Left forelimb (tissue), 1 donor: ENCODE results near the gene DGKI.

Experiments used
- DNase-seq: peaks from one replicate; pipeline ENCODE4 v3.0.0-alpha.2; 2018; ENCODE audit warnings: low spot score

Gene DGKI

DNA sequence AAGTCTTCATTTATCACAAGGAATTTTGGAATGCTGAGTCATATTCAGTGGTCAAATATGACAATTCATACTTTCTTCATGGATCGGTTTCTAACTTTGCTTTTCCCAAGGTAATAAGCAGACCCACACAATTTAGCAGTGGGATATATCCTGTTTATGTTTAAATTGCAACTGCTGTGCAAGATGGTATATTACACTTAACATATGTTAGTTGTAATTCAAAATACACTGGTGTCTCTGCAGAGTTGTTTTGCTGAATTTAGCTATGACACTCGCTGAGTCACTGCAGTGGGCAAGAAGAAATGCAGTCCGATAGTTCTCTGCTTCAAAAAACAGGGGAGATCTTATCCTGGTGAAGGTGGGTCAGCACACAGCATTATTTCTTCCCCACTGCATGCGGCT lies 308.4 kb downstream of the DGKI start:
- no peak for DNase-seq

DNA sequence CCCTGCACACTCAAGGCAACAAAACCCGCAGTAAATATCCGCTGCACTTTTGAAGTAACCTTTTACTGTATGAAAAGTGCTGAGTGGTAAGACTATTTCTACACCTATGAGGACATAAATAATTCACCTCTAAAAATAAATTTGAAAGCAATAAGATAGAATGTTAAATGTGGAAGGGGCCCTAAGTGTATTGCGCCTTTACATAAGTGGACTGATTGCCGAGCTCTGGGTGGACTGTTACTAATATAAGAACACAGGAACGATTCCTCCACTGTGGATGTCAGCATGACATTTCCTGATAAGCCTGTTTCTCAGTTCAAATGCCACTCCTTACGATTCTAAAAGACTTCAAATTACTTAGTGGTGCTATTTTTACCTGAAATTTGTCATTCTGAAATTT lies 311.2 kb downstream of the DGKI start:
- DNase-seq: no peak

DNA sequence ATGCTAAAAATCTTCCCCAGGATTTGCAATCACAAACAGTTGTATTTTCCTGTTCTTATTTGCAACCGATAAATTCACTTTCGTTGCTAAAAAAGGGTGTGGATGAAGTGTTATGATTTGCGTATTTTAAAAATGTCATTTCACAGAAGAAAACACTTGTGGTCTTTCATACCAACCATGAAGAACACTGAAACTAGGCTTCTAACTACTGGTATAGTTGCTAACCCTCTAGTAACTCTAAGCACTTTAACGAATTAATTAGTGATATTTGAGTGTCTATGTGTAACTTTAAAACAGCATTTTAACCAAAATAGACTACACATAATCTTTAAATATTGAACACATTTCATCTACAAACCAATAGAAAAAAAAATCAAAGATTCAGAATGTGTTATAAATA lies 315.1 kb downstream of the DGKI start:
- DNase-seq: no peak

GRCh38 chr7:137527634-137528033 lies 319.1 kb downstream of the DGKI start:
- no peak for DNase-seq

DNA sequence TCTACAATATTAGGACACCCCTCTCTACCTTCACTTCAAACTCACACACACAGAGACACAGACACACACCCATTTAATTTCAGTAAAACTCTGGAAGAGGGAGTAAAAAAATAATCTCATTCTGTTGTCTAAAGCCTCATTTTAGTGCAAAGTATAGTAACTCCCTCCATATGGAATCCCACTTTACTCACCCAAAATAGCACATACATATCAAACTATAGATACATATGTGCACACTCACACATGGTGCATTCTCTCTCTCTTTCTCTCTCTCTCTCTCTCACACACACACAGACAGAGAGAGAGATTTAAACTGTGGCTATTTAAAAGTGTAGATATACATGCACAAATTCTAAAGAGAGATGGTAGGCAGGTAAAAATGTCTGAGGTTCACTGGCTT lies 323.6 kb downstream of the DGKI start:
- DNase-seq: no peak

GRCh38 chr7:137521451-137521850 lies 325.3 kb downstream of the DGKI start:
- no peak for DNase-seq

DNA sequence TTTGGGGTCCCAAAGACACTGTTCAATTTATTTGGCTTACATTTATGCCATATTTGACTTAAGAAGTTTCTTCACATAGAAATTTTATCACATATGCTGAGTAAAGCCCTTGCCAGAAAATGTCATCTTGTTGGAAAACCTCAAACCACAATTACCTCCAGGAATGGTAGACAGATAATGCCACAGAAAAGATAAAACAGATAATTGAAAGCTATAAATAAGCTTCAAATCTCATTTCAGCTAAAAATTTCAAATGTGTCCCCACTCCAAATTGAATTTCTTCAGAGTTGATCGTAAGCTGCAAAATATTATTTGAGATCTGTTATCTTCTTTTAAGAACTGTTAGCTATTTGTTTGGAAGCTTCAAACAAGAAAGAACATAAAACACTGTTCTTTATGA lies 326.8 kb downstream of the DGKI start:
- no peak for DNase-seq

GRCh38 chr7:137519181-137519691 lies 327.5 kb downstream of the DGKI start:
- DNase-seq: no peak

DNA sequence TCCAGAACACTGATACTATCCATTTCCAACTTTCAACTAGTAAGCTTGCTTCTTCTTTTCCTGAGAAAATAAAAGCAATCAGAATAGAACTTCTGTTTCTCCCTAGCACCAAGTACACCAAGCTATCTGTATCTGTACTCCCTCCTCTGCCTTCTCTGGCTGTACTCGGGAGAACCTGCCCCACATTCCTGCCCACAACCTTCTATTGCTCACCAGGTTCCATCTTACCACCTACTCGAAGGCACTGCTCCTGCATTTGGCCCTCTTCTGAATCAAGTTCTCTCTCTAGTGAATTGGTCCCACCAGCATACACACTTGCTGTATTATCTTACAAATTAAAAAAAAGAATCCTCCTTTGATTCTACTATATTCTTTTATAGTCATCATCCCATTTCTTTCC lies 333.7 kb downstream of the DGKI start:
- no peak for DNase-seq

GRCh38 chr7:137507096-137507495 lies 339.7 kb downstream of the DGKI start:
- DNase-seq: no peak

GRCh38 chr7:137506031-137506430 lies 340.7 kb downstream of the DGKI start:
- DNase-seq: no peak

GRCh38 chr7:137501562-137501961 lies 345.2 kb downstream of the DGKI start:
- DNase-seq: no peak

DNA sequence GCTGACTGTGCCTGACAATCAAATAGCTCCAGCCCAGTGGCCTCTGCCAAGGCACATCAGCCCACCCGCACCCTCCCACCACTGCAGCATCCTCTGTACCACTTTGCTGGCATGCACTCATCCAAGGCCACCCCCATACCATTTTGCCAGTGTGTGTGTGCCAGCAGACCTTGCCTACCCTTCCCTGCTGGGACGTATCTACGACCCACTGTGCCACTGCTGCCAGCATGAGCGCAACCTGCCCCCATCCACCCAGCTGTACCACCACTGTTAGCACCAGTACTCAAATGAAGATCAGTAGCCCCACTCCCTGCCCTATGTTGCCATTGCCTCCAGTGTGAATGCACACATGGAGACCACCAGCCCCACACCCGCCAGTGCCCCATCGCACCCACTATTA lies 353.9 kb downstream of the DGKI start:
- no peak for DNase-seq

DNA sequence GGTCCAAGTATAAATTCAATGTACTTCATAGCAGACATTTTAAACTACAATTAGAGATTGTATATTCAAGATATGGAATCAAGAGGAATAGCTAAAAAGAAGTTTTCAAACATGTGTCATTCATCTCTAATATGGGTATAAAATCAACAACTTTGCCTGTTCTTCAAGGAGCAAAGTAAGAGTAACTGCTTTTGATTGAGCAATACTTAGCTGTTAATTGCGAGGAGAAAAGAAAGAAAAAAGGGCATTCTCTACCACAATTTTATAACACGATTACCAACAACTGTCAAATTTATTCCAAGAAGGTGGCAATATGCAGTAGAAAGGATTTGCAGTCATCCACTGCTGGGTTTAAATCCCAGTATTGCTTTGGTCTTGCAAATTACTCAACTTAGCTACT lies 356.9 kb downstream of the DGKI start:
- DNase-seq: no peak

GRCh38 chr7:137488038-137488437 lies 358.7 kb downstream of the DGKI start:
- no peak for DNase-seq

- DNase-seq: no peak
Observed at GRCh38 chr7:137485818-137486217, 361.0 kb downstream of the DGKI start.

- no peak for DNase-seq
Observed at GRCh38 chr7:137484326-137484725, 362.4 kb downstream of the DGKI start.

DNA sequence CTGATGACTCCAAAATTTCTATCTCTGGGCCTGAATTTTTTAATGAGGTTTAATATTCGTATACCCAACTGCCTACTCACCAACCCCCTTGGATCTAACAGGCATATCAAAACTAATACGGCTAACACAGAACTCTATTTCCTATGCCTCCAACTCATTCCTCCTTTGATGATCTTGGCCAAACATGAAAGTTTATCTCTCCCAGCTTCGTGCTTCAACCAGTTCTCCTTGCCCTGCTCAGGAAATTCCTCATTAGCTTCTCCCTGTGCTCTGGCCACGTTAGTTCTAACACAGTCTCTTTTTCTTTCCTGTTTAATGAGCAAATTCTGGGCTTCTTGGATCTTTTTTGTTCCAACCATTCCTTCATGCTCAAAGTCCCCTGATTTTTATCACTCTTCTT lies 364.3 kb downstream of the DGKI start:
- no peak for DNase-seq

GRCh38 chr7:137480824-137481365 lies 365.9 kb downstream of the DGKI start:
- DNase-seq: no peak

DNA sequence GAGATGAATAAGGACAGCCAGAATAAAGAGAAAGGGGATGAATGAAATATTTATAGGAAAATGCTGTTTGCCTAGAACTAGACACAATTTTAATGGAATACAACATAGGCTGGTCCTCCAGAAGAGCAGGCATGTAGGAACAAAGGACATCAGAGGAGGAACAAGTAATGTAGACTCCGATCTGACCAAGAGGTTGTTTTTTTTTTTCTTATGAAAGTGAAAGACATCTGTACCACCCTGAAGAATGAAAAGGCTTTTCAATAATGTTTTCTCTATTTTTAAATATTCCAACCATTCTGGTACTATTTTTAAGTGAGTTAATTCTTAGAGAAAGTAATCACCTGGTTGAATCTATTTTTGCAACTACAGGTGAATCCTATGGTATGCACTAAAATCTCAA lies 366.4 kb downstream of the DGKI start:
- no peak for DNase-seq

GRCh38 chr7:137476937-137477336 lies 369.8 kb downstream of the DGKI start:
- no peak for DNase-seq

DNA sequence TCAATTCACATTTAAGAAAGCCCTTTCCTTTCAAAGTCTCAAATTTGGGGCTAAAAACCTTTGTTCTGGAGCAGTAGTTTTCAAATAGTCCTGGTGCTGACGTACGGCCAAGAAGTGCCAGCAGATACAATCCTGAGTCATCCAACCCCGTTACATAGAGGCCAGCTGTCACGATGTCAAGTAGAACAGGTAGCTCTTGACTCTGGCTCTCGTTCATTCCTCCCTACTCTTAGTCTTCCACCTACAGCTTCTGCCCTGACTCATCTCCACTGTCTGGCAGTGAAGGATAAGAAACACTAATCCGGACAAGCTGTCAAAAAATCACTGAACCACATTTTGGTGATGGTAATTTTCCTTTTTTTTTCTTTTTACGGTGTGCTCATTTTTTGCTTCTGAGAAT lies 370.8 kb downstream of the DGKI start:
- DNase-seq: no peak

GRCh38 chr7:137474540-137475026 lies 372.2 kb downstream of the DGKI start:
- no peak for DNase-seq

- DNase-seq: no peak
Observed at GRCh38 chr7:137471128-137471527, 375.6 kb downstream of the DGKI start.

GRCh38 chr7:137469858-137470257 lies 376.9 kb downstream of the DGKI start:
- no peak for DNase-seq
